GM19099 (cell line): ENCODE measurements around the gene SGMS1.

Source experiments
- POLR2A ChIP-seq: IDR thresholded peaks from 3 replicates; pipeline ENCODE4 v1.6.1; 2011; ENCODE audit warnings: low read depth; ENCODE audit not compliant: insufficient read length; ENCODE audit errors: extremely low read depth

Gene SGMS1

DNA sequence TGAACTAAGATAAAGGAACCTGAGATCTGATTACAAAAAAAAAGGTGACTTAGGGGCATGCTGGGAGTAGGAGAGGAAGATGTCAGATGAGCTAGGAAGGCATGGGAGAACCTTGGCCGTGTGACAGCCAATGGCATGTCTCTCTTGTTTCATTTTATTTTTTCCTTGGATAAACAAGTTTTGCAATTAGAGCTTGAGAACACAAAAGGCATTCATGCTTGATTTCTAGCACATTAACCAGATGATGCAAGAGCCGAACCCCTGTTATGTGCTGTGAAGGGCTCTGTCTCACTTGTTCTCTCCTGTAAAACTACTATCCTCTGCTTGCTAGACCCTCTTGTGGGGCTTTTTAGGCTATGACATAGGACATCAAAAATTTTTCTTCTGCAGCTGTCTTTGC is 238.1 kb downstream of the SGMS1 start:
- no peak for TF ChIP-seq POLR2A

GRCh38 chr10:50384898-50385297 is 238.9 kb downstream of the SGMS1 start:
- no peak for TF ChIP-seq POLR2A

DNA sequence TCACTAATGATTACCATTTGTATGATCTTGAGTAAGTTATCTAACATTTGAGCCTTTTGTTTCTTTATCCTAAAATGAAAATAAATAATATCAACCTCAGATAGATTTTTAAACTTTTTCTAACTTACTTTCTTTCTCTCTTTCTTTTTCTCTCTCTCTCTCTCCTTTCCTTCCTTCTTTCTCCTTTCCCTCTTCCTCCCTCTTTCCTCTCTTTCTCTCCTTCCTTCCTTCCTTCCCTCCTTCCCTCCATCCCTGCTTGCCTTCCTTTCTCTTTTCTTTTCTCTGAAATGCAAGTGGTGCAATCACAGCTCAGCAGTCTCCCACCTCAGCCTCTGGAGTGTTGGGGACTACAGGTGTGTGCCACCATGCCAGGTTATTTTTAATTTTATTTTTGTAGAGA is 239.5 kb downstream of the SGMS1 start:
- TF ChIP-seq POLR2A, result no peak

DNA sequence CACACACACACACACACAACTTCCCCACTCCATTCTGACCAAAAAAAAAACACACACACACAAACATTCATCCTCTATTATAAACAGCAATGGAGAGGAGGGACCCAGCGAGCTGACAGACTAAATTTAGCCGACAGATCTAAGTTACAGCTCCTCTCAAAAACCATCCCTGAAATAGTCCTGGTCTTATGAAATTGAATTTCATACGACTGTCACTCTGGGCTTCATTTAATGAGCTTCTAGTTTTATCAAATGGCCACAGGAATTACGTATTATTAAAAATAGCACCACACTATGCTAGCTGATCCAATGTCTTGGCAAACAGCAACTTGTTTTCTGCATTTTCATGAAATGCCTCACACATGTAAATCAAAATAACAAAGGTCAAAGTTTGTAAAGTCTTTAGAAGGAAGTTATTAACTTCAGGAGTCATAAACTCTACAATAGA is 241.2 kb downstream of the SGMS1 start:
- no peak for TF ChIP-seq POLR2A

DNA sequence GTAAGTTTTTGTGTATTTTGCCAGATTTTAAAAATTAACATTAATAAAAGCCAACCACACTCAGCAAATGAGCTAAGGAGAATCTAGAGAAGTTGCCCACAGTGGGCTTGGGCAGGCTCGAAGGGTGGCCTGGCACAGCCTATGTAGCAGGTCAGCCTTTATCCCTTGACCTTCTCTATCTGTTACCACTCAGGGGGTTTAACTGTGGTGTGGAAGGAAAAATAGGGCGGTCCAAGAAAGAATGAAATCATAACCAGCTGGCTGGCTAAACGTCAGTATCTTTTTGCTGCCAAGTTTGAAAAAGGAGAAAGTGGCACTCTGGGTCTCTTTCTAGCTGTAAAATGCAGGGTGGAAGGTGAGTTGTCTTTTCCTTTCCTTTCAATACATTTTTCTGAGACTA is 242.1 kb downstream of the SGMS1 start:
- no peak for TF ChIP-seq POLR2A

- TF ChIP-seq POLR2A, result no peak
These were observed 244.1 kb downstream of the SGMS1 start for GRCh38 chr10:50379616-50380015.

GRCh38 chr10:50375745-50376144 is 248.0 kb downstream of the SGMS1 start:
- no peak for TF ChIP-seq POLR2A

GRCh38 chr10:50375051-50375452 is 248.7 kb downstream of the SGMS1 start:
- TF ChIP-seq POLR2A, result no peak

- TF ChIP-seq POLR2A, result no peak
These were observed 249.8 kb downstream of the SGMS1 start for GRCh38 chr10:50373821-50374501.

GRCh38 chr10:50369931-50370330 is 253.8 kb downstream of the SGMS1 start:
- TF ChIP-seq POLR2A, result no peak

DNA sequence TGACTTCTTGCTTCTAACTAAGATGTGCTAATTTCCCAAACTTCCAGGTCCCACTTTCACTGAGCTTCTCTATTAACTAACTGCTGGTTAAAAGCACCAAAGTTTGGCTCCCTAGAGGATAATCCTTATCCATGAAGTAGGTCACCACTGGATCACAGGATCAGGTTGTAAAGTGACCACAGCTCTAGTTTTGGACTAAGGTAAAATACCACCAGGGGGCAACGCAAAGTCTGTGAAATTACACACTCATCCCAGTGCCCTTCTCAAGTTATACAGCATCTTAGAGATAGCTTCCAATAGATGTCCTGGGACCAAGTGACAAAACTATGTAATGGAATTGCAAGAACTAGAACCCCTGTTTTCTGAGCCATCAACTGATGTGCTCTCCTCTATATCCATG is 256.0 kb downstream of the SGMS1 start:
- no peak for TF ChIP-seq POLR2A

DNA sequence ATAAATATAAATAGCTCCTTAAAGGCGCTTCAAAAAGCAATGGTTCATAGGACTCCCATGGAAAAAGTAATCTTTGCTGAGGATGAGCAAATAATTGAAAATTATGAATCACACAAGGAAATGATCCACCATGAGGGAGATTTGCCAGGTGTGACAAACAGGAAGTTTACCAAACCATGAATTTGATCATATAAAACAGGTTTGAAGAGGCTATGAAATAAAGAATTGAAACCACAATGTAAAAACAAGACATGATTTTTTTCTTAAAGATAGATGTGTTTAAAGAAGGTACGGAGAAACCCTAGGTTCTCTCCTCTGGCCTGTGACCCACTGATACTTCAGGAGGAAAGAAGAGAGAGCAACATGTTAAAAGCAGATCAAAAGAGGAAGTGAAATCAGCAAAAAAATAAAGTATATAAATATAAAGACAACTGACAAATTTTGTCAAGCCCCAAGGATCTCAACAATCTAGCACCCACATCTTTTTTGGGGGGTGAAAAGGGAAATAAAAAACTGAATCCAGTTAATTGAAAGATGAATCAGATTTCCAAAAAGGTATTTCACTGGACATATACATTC is 261.1 kb downstream of the SGMS1 start:
- peak; percentile 12 for TF ChIP-seq POLR2A

DNA sequence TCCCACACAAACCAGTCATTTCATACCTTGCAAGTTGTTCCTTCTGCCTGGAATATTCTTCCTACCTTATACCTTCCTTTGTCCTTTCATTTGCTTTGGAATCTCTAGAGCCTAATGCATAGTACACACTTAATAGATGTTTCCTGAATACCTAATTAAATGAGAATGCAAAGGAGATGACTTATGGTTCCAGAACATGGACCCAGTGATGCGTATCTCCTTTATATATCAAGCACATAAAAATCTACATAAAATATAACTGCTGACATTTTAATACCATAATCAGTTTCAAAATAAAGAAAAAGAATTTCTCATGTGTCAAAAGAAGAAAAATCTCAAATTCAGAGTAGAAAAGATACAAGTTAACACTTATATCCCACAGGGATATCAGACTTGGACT is 261.8 kb downstream of the SGMS1 start:
- TF ChIP-seq POLR2A, result no peak

- TF ChIP-seq POLR2A, result no peak
These were observed 263.5 kb downstream of the SGMS1 start for GRCh38 chr10:50360077-50360850.

- no peak for TF ChIP-seq POLR2A
These were observed 264.6 kb downstream of the SGMS1 start for GRCh38 chr10:50358925-50359687.
